Mucosa of descending colon (tissue), 3 donors: Measurements from ENCODE around the gene VCL. TPM values are rescaled to one million over a fixed set of nuclear protein-coding genes. Genes with fewer than 3 reads are reported as not detected.

ENCODE experiments used
- ATAC-seq: fragments of 200-7000 bp; cut with Tn5 transposase; one replicate; pipeline ENCODE4 v1.9.1; 2020; ENCODE audit warnings: mild to moderate bottlenecking, moderate library complexity
- DNase-seq, 3 donors: peaks; one replicate each; pipeline ENCODE4 v3.0.0-alpha.2; 2020
- H3K36me3 ChIP-seq: fragments of 200-600 bp; one replicate; pipeline ENCODE4 v1.8.0; 2021; ENCODE audit warnings: low read depth, mild to moderate bottlenecking
- H3K4me1 ChIP-seq: fragments of 200-600 bp; one replicate; pipeline ENCODE4 v1.8.0; 2021; ENCODE audit warnings: low read depth, mild to moderate bottlenecking
- H3K4me3 ChIP-seq: fragments of 200-600 bp; one replicate; pipeline ENCODE4 v1.8.0; 2021; ENCODE audit warnings: mild to moderate bottlenecking
- H3K9me3 ChIP-seq: fragments of 200-600 bp; one replicate; pipeline ENCODE4 v1.8.0; 2021; ENCODE audit warnings: mild to moderate bottlenecking
- intact Hi-C, 2 donors: fragments of 100-400 bp; cut with DNase I in 1 of 2; cut with micrococcal nuclease in 1 of 2; formaldehyde crosslinking; loops; one replicate each; pipeline versions ENCODE4 v1.11.0 to v1.11.1; 2022; cut with DNase I, micrococcal nuclease
- total RNA-seq, 3 donors: library from RNA; stranded (reverse); fragmentation: NEBNext Ultra II Directional in 2 of 3; extraction: Animal tissue kit (Norgen Biotek cat#: 25700) in 2 of 3; gene quantifications; one replicate each; pipeline versions ENCODE4 v1.2.1 to v1.2.4, GENCODE V29; 2021 to 2023
- TF ChIP-seq, protein P1 (sequence below): fragments of 200-600 bp; IDR thresholded peaks from one replicate; pipeline ENCODE4 v1.8.0; 2022; ENCODE audit warnings: antibody characterized with exemption, mild to moderate bottlenecking
- donor health status: DM: no; HTN: no; CAD: no; lungs with moderate emphysema.
- donor health status: DM: no; HTN: no; CAD: no.
- donor health status: DM: no; HTN: yes; CAD: no.

Gene VCL
- total RNA-seq, 3 donors from 2014 or later, result 114 to 292 (median 117) TPM

DNA sequence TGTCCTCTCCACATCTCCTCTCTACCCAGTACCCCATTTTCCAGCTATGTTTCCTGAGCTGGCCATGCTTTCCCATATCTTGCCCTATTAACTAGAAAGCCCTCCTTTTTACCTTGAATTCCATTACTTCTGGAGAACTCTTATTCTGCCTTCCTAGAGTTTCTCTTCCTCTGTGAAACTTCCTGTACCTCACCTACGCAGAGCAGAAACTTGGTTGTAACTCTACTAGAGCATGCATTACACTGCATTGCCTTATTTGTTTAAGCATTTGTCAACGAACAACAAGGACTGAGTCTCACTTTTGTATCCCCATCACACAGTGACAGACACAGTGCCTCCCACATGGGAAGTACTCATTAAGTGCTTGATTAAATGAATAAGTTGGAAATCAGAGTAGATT is 36.4 kb downstream of the VCL start:
- Histone ChIP-seq H3K4me3 (no peak overlapping the region), H3K4me1 (no peaks in the 10 kb centered on the region), H3K36me3 (no peaks in the 10 kb centered on the region), H3K9me3 (no peaks in the 10 kb centered on the region)
- intact Hi-C loops, result no loop called here
- TF ChIP-seq, protein P1, sequence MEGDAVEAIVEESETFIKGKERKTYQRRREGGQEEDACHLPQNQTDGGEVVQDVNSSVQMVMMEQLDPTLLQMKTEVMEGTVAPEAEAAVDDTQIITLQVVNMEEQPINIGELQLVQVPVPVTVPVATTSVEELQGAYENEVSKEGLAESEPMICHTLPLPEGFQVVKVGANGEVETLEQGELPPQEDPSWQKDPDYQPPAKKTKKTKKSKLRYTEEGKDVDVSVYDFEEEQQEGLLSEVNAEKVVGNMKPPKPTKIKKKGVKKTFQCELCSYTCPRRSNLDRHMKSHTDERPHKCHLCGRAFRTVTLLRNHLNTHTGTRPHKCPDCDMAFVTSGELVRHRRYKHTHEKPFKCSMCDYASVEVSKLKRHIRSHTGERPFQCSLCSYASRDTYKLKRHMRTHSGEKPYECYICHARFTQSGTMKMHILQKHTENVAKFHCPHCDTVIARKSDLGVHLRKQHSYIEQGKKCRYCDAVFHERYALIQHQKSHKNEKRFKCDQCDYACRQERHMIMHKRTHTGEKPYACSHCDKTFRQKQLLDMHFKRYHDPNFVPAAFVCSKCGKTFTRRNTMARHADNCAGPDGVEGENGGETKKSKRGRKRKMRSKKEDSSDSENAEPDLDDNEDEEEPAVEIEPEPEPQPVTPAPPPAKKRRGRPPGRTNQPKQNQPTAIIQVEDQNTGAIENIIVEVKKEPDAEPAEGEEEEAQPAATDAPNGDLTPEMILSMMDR, result no peak
- ATAC-seq (peak; percentile 39), DNase-seq (no peak)

GRCh38 chr10:74035303-74035702 is 37.4 kb downstream of the VCL start:
- DNase-seq, result no peak
- TF ChIP-seq, protein P1, result no peak
- intact Hi-C loops, result no loop called here
- ATAC-seq, result no peak
- Histone ChIP-seq H3K36me3 (no peaks in the 10 kb centered on the region), H3K4me3 (no peak overlapping the region), H3K9me3 (no peaks in the 10 kb centered on the region), H3K4me1 (no peaks in the 10 kb centered on the region)

GRCh38 chr10:74036474-74036873 is 38.6 kb downstream of the VCL start:
- TF ChIP-seq, protein P1, result no peak
- intact Hi-C loops, result no loop called here

GRCh38 chr10:74039561-74040145 is 41.7 kb downstream of the VCL start:
- H3K4me1 ChIP-seq, result no peaks in the 10 kb centered on the region
- TF ChIP-seq, protein P1, result no peak
- intact Hi-C loops, result no loop called here
- H3K36me3 ChIP-seq, result no peaks in the 10 kb centered on the region
- DNase-seq, result no peak
- H3K9me3 ChIP-seq, result no peaks in the 10 kb centered on the region
- peak; percentile 43 for ATAC-seq
- H3K4me3 ChIP-seq, result no peak overlapping the region

More at GRCh38 chr10:74036474-74036873, 38.6 kb downstream of the VCL start:
- H3K9me3 ChIP-seq, result no peaks in the 10 kb centered on the region
- no peaks in the 10 kb centered on the region for H3K4me1 ChIP-seq
- H3K4me3 ChIP-seq, result no peak overlapping the region
- H3K36me3 ChIP-seq, result no peaks in the 10 kb centered on the region
- DNase-seq (no peak), ATAC-seq (no peak)

GRCh38 chr10:74040200-74041126 is 42.5 kb downstream of the VCL start:
- H3K4me3 ChIP-seq, result no peak overlapping the region
- TF ChIP-seq, protein P1, result no peak
- no peaks in the 10 kb centered on the region for H3K4me1 ChIP-seq
- ATAC-seq (no peak), DNase-seq (no peak)
- no peaks in the 10 kb centered on the region for H3K9me3 ChIP-seq
- intact Hi-C loops, result no loop called here
- no peaks in the 10 kb centered on the region for H3K36me3 ChIP-seq
